Endodermal cell (in vitro differentiated cells): ENCODE data around the gene TNIK. TPM values are rescaled to one million over a fixed set of nuclear protein-coding genes. Genes with fewer than 3 reads are reported as not detected.

ENCODE experiments used
- DNase-seq: peaks from one replicate; pipeline ENCODE4 v3.0.0-alpha.2; 2017
- H3K27ac ChIP-seq: 2 replicates; pipeline ENCODE4 v1.5.1; 2013; ENCODE audit warnings: mild to moderate bottlenecking, low read depth, low read length, moderate library complexity
- H3K27me3 ChIP-seq: 2 replicates; pipeline ENCODE4 v1.6.1; 2013; ENCODE audit warnings: mild to moderate bottlenecking, low read length, moderate library complexity; ENCODE audit not compliant: insufficient read depth, control insufficient read depth, poor library complexity, severe bottlenecking
- H3K36me3 ChIP-seq: 2 replicates; pipeline ENCODE4 v1.7.0; 2013; ENCODE audit warnings: mild to moderate bottlenecking, low read length, moderate library complexity; ENCODE audit not compliant: control insufficient read depth, insufficient read depth
- H3K4me1 ChIP-seq: one replicate; pipeline ENCODE4 v1.7.0; 2013; ENCODE audit warnings: low read length; ENCODE audit not compliant: control insufficient read depth, insufficient read depth
- H3K4me3 ChIP-seq: 2 replicates; pipeline ENCODE4 v1.5.1; 2013; ENCODE audit warnings: mild to moderate bottlenecking, low read length, moderate library complexity
- H3K9ac ChIP-seq: 2 replicates; pipeline ENCODE4 v1.6.1; 2013; ENCODE audit warnings: mild to moderate bottlenecking, low read length, moderate library complexity; ENCODE audit not compliant: poor library complexity, severe bottlenecking; ENCODE audit errors: extremely low read depth
- H3K9me3 ChIP-seq: 2 replicates; pipeline ENCODE4 v1.6.1; 2013; ENCODE audit warnings: mild to moderate bottlenecking, low read length, moderate library complexity; ENCODE audit not compliant: control insufficient read depth
- H3K27ac Mint-ChIP-seq: 2 replicates; pipeline ENCODE4 v1.8.0; 2020; ENCODE audit warnings: mixed read lengths
- H3K27me3 Mint-ChIP-seq: 2 replicates; pipeline ENCODE4 v1.8.0; 2021; ENCODE audit warnings: mild to moderate bottlenecking, mixed read lengths; ENCODE audit not compliant: insufficient read depth
- H3K36me3 Mint-ChIP-seq: 2 replicates; pipeline ENCODE4 v1.8.0; 2020; ENCODE audit warnings: low read depth, mixed read lengths
- H3K4me1 Mint-ChIP-seq: 2 replicates; pipeline ENCODE4 v1.8.0; 2020; ENCODE audit warnings: mixed read lengths
- H3K4me3 Mint-ChIP-seq: 2 replicates; pipeline ENCODE4 v1.8.0; 2020; ENCODE audit warnings: mild to moderate bottlenecking, moderate library complexity, mixed read lengths
- H3K9me3 Mint-ChIP-seq: 2 replicates; pipeline ENCODE4 v1.8.0; 2020; ENCODE audit warnings: mild to moderate bottlenecking, mixed read lengths
- CTCF ChIP-seq: fragments of 200-600 bp; sonication (generic); conservative IDR thresholded peaks from 2 replicates; pipeline ENCODE4 v1.5.0; 2021; ENCODE audit warnings: antibody characterized with exemption, mild to moderate bottlenecking
- WGBS, 2 experiments: methylation state at CpG; one replicate each; pipeline versions ENCODE4 v1.1.5 to v1.1.7; 2013; ENCODE audit warnings: missing lambda C conversion rate in 2 of 2, mixed read lengths in 1 of 2; ENCODE audit not compliant: insufficient coverage in 1 of 2, insufficient read length in 1 of 2; 5-methylcytosine and 5-hydroxymethylcytosine counted together
- total RNA-seq, 2 donors: library from RNA; stranded (reverse); fragmentation: NEBNext Ultra II Directional in 1 of 2; extraction: Animal tissue kit (Norgen Biotek cat#: 25700) in 1 of 2; gene quantifications; 2 replicates in 1 of 2; 3 replicates in 1 of 2; pipeline ENCODE4 v1.2.1, GENCODE V29; 2021

TNIK gene
- total RNA-seq, 2 donors from 2014 or later: 12.2 to 14.9 TPM

GRCh38 chr3:171177553-171177952, 282.7 kb downstream of the TNIK start:
- H3K27me3 Mint-ChIP-seq: no peaks in the 10 kb centered on the region
- Histone ChIP-seq H3K27ac (no peak overlapping the region), H3K9ac (no peak overlapping the region), H3K4me3 (no peak overlapping the region), H3K27me3 (no peaks in the 10 kb centered on the region), H3K4me1 (peaks cover 3% of the 10 kb centered on the region), H3K36me3 (no peaks in the 10 kb centered on the region), H3K9me3 (no peaks in the 10 kb centered on the region)
- H3K36me3 Mint-ChIP-seq: no peaks in the 10 kb centered on the region
- no peak overlapping the region for H3K4me3 Mint-ChIP-seq
- no peak for TF ChIP-seq CTCF
- no peak for DNase-seq
- WGBS, 2 experiments: 89% methylated on average over 2 of the region's 2 CpGs; no CpG with 5 or more reads in 1 of the 2 experiments
- H3K9me3 Mint-ChIP-seq: no peaks in the 10 kb centered on the region
- peaks cover 40% of the 10 kb centered on the region for H3K4me1 Mint-ChIP-seq
- H3K27ac Mint-ChIP-seq: no peak overlapping the region

- Mint-ChIP-seq H3K36me3 (no peaks in the 10 kb centered on the region), H3K9me3 (no peaks in the 10 kb centered on the region), H3K27me3 (no peaks in the 10 kb centered on the region), H3K4me3 (no peak overlapping the region), H3K4me1 (peaks cover 36% of the 10 kb centered on the region), H3K27ac (no peak overlapping the region)
- H3K4me3 ChIP-seq: no peak overlapping the region
- no peak for TF ChIP-seq CTCF
- H3K36me3 ChIP-seq: no peaks in the 10 kb centered on the region
- no peak for DNase-seq
- no peak overlapping the region for H3K9ac ChIP-seq
- H3K9me3 ChIP-seq: no peaks in the 10 kb centered on the region
- no peaks in the 10 kb centered on the region for H3K27me3 ChIP-seq
- WGBS, 2 experiments: 90 to 95% methylated on average over 3 of the region's 3 CpGs
- peaks cover 4% of the 10 kb centered on the region for H3K4me1 ChIP-seq
- H3K27ac ChIP-seq: no peak overlapping the region
These were observed 283.1 kb downstream of the TNIK start for GRCh38 chr3:171177056-171177455.

- no peak overlapping the region for H3K4me3 ChIP-seq
These were observed 283.8 kb downstream of the TNIK start for GRCh38 chr3:171176244-171176933.

More at GRCh38 chr3:171176244-171176933, 283.8 kb downstream of the TNIK start:
- no peaks in the 10 kb centered on the region for H3K9me3 Mint-ChIP-seq
- no peak for DNase-seq
- Histone ChIP-seq H3K36me3 (no peaks in the 10 kb centered on the region), H3K9me3 (no peaks in the 10 kb centered on the region), H3K27ac (no peak overlapping the region), H3K4me1 (peaks cover 4% of the 10 kb centered on the region), H3K9ac (no peak overlapping the region), H3K27me3 (no peaks in the 10 kb centered on the region)
- H3K27me3 Mint-ChIP-seq: no peaks in the 10 kb centered on the region
- no peaks in the 10 kb centered on the region for H3K36me3 Mint-ChIP-seq
- H3K4me3 Mint-ChIP-seq: no peak overlapping the region
- TF ChIP-seq CTCF: no peak
- H3K4me1 Mint-ChIP-seq: peaks cover 36% of the 10 kb centered on the region
- WGBS, 2 experiments: 92 to 98% methylated on average over 5 of the region's 5 CpGs
- H3K27ac Mint-ChIP-seq: no peak overlapping the region
